Measurements from ENCODE around the gene BOK. TPM values are rescaled to one million over a fixed set of nuclear protein-coding genes. Genes with fewer than 3 reads are reported as not detected.

Gene BOK
- total RNA-seq, 2 experiments from 2014 or later: not detected

DNA sequence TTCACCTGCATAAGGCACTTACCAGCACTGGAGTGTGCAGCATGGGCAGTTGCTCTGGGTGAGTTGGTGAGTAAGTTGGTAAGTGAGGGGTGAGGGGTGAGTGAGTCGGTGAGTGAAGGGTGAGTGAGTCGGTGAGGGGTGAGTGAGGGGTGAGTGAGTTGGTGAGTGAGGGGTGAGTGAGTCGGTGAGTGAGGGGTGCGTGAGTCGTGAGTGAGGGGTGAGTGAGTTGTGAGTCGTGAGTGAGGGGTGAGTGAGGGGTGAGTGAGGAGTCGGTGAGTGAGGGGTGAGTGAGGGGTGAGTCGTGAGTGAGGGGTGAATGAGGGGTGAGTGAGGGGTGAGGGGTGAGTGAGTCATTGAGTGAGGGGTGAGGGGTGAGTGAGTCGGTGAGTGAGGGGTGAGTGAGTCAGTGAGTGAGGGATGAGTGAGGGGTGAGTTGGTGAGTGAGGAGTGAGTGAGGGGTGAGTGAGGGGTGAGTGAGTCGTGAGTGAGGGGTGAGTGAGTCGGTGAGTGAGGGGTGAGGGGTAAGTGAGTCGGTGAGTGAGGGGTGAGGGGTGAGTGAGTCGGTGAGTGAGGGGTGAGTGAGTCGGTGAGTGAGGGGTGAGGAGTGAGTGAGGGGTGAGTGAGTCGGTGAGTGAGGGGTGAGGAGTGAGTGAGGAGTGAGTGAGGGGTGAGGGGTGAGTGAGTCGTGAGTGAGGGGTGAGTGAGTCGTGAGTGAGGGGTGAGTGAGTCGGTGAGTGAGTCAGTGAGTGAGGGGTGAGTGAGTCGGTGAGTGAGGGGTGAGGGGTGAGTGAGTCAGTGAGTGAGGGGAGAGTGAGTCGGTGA lies 61.3 kb downstream of the BOK start:
- DNase-seq: no peak
- Mint-ChIP-seq H3K4me3 (no peak overlapping the region), H3K4me1 (peaks cover 53% of the 10 kb centered on the region), H3K27ac (peak overlapping the region; percentile 6), H3K27me3 (no peaks in the 10 kb centered on the region), H3K36me3 (ENCODE audit: low read depth) (peaks cover 21% of the 10 kb centered on the region), H3K9me3 (no peaks in the 10 kb centered on the region)
- CTCF ChIA-PET: no interaction called here
- POLR2A ChIA-PET: no interaction called here

DNA sequence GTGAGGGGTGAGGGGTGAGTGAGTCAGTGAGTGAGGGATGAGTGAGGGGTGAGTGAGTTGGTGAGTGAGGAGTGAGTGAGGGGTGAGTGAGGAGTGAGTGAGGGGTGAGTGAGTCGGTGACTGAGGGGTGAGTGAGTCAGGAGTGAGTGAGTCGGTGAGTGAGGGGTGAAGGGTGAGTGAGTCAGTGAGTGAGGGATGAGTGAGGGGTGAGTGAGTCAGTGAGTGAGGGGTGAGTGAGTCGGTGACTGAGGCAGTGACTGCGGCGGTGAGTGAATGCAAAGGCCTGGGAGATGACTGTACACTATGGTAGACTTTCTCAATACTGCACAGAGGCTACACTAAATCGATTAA lies 61.8 kb downstream of the BOK start:
- DNase-seq: no peak
- Mint-ChIP-seq H3K36me3 (ENCODE audit: low read depth) (peaks cover 21% of the 10 kb centered on the region), H3K9me3 (no peaks in the 10 kb centered on the region), H3K4me1 (peaks cover 47% of the 10 kb centered on the region), H3K4me3 (no peak overlapping the region), H3K27ac (no peak overlapping the region), H3K27me3 (no peaks in the 10 kb centered on the region)
- ChIA-PET POLR2A (no interaction called here), CTCF (no interaction called here)

Other genes with a start within 250 kb of the BOK start
- gene HDLBP, start 243.1 kb upstream of the BOK start, total RNA-seq: 100 to 1,000 TPM; 198 to 203 TPM
- gene SEPTIN2, start 242.8 kb upstream of the BOK start, total RNA-seq: 100 to 1,000 TPM; 195 to 211 TPM
- gene FARP2, start 202.5 kb upstream of the BOK start, total RNA-seq: 10 to 100 TPM; 18.2 to 18.4 TPM
- 100 to 1,000 TPM; 133 to 135 TPM for gene STK25, start 50.2 kb upstream of the BOK start, total RNA-seq
- gene THAP4, start 78.4 kb downstream of the BOK start, total RNA-seq: 10 to 100 TPM; 35.4 to 37.0 TPM
- 10 to 100 TPM; 75.0 to 88.3 TPM for gene ATG4B, start 78.9 kb downstream of the BOK start, total RNA-seq
- 10 to 100 TPM; 79.7 to 87.0 TPM for gene DTYMK, start 128.1 kb downstream of the BOK start, total RNA-seq
- gene ING5, start 143.3 kb downstream of the BOK start, total RNA-seq: 10 to 100 TPM; 39.9 to 45.4 TPM
- gene D2HGDH, start 175.9 kb downstream of the BOK start, total RNA-seq: 10 to 100 TPM; 18.5 to 29.2 TPM
- gene GAL3ST2, start 218.1 kb downstream of the BOK start, total RNA-seq: not detected

Measured in activated CD4-positive, alpha-beta T cell treated with anti-CD3 and anti-CD28 coated beads, Interleukin-2, amount 10 ng/mL, durations not matched to agents 7 days and 5 days (primary cell).